Measurements from ENCODE around the gene TMEM178A.

Gene TMEM178A

DNA sequence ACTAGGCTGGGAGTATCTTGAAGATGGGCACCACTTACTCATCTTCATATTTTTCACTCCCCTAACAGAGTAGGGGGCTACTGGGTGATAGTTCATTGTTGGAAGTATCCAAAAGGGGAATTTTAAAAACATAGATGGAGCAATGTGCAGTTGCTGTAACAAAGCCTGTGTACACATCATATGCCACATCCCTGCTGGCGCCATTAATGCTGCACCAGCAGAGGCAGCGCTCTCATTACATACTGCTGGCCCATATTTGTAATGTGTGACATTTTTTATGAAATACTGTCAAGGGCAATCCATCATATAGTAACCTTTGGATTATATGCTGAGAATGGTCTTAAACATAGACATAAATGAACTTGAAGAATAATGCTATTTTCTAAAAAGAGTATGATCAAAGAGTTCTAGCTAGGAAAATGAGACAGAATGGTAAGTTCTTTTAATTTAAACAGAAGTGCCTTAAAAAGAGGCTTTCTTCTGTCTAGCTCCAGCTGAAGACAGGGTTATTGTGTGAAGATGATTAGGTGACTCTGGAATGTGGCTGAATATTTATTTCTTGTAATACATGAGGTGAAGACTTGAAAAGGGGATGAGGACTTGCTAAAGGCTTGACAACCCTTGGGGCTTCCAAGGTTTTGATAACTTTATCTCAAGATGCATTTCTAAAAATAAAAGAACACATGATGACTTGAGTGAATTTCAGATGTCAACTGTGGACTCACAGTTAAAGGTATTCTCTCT, 2.4 kb upstream of the TMEM178A start:
- no peak for DNase-seq
- no peaks in the 10 kb centered on the region for H3K36me3 ChIP-seq (replicated peaks; ENCODE audit: insufficient read depth, low read length)
- no peak overlapping the region for H2AFZ ChIP-seq (ENCODE audit: low read length)
- H3K9me3 ChIP-seq (replicated peaks; ENCODE audit: insufficient read depth, low read length) = no peaks in the 10 kb centered on the region
- no peaks in the 10 kb centered on the region for H3K27me3 ChIP-seq (replicated peaks; ENCODE audit: insufficient read depth, low read length)
- no peak for TF ChIP-seq EZH2phosphoT487 (IDR thresholded peaks at IDR 0.05; ENCODE audit: low read length)
- TF ChIP-seq EZH2 (optimal IDR thresholded peaks at IDR 0.05; ENCODE audit: low read depth, low read length) = no peak
- no peak for TF ChIP-seq CTCF (IDR thresholded peaks at IDR 0.05; ENCODE audit: low read length)
- no peak overlapping the region for H3K4me3 ChIP-seq (ENCODE audit: low read length)
- no peaks in the 10 kb centered on the region for H3K79me2 ChIP-seq (ENCODE audit: low read length)
- H3K27ac ChIP-seq (ENCODE audit: low read length) = no peak overlapping the region
- no peaks in the 10 kb centered on the region for H3K9me2 ChIP-seq (replicated peaks; ENCODE audit: insufficient read depth, low read length)
- no peak overlapping the region for H3K9ac ChIP-seq (ENCODE audit: low read length)
- H3K4me1 ChIP-seq (ENCODE audit: low read length) = no peaks in the 10 kb centered on the region
- H4K20me1 ChIP-seq (ENCODE audit: insufficient read depth, low read length) = no peaks in the 10 kb centered on the region
- H3F3A ChIP-seq (ENCODE audit: insufficient read depth, low read length) = no peaks in the 10 kb centered on the region
- no peak overlapping the region for H3K4me2 ChIP-seq (ENCODE audit: low read depth, low read length)

GRCh38 chr2:39664232-39664887, 1.4 kb upstream of the TMEM178A start:
- H3F3A ChIP-seq (ENCODE audit: insufficient read depth, low read length) = no peaks in the 10 kb centered on the region
- H3K79me2 ChIP-seq (ENCODE audit: low read length) = no peaks in the 10 kb centered on the region
- H3K9me2 ChIP-seq (replicated peaks; ENCODE audit: insufficient read depth, low read length) = no peaks in the 10 kb centered on the region
- H3K4me3 ChIP-seq (ENCODE audit: low read length) = no peak overlapping the region
- no peak overlapping the region for H3K27ac ChIP-seq (ENCODE audit: low read length)
- H3K36me3 ChIP-seq (replicated peaks; ENCODE audit: insufficient read depth, low read length) = no peaks in the 10 kb centered on the region
- H3K4me1 ChIP-seq (ENCODE audit: low read length) = no peaks in the 10 kb centered on the region
- H3K9me3 ChIP-seq (replicated peaks; ENCODE audit: insufficient read depth, low read length) = no peaks in the 10 kb centered on the region
- H3K27me3 ChIP-seq (replicated peaks; ENCODE audit: insufficient read depth, low read length) = no peaks in the 10 kb centered on the region
- no peak overlapping the region for H3K9ac ChIP-seq (ENCODE audit: low read length)
- H3K4me2 ChIP-seq (ENCODE audit: low read depth, low read length) = no peak overlapping the region
- H2AFZ ChIP-seq (ENCODE audit: low read length) = no peak overlapping the region
- TF ChIP-seq EZH2 (optimal IDR thresholded peaks at IDR 0.05; ENCODE audit: low read depth, low read length) (no peak), CTCF (IDR thresholded peaks at IDR 0.05; ENCODE audit: low read length) (no peak), EZH2phosphoT487 (IDR thresholded peaks at IDR 0.05; ENCODE audit: low read length) (no peak)
- no peak for DNase-seq
- H4K20me1 ChIP-seq (ENCODE audit: insufficient read depth, low read length) = no peaks in the 10 kb centered on the region

DNA sequence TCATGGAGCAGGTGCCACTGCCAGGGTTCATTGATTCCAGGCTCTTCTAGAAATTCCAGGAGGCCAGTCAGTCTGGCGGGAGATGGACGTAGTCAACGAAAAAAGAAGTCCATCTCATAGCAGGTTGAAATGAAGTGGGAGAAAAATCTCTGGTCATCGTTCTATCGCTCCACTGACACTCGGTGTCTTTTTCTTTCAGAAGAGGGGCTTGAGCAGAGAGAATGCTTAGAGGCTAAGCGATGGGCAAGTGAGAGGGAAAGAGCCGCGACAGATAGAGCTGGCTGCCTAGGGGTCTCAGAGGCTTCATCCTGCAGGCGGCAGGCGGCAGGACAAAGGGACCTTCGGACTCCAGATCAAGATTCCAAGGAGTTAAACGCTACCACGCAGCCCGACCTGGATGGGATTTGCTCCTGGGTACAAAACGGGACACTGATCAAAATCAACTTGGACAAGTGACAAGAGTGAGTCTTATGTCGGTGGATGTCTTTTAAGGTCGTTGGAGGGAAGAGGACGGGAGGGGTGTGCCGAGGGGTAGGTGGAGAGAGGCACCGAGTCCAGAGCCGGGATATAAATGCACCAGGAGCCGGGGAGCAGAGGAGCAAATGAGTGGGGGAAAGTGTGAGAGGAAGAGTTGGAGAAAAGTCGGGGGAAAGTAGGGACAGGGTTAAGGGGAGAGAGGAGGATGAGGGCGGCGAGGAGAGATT, 677 bp upstream of the TMEM178A start:
- TF ChIP-seq EZH2 (optimal IDR thresholded peaks at IDR 0.05; ENCODE audit: low read depth, low read length) = no peak
- TF ChIP-seq EZH2phosphoT487 (IDR thresholded peaks at IDR 0.05; ENCODE audit: low read length) = no peak
- TF ChIP-seq CTCF (IDR thresholded peaks at IDR 0.05; ENCODE audit: low read length) = no peak
- no peak overlapping the region for H3K27ac ChIP-seq (ENCODE audit: low read length)
- no peaks in the 10 kb centered on the region for H3K36me3 ChIP-seq (replicated peaks; ENCODE audit: insufficient read depth, low read length)
- H3K4me3 ChIP-seq (ENCODE audit: low read length) = no peak overlapping the region
- no peaks in the 10 kb centered on the region for H3F3A ChIP-seq (ENCODE audit: insufficient read depth, low read length)
- no peak overlapping the region for H3K9ac ChIP-seq (ENCODE audit: low read length)
- no peak overlapping the region for H2AFZ ChIP-seq (ENCODE audit: low read length)
- DNase-seq = no peak
- no peaks in the 10 kb centered on the region for H3K4me1 ChIP-seq (ENCODE audit: low read length)
- no peak overlapping the region for H3K4me2 ChIP-seq (ENCODE audit: low read depth, low read length)
- H3K9me2 ChIP-seq (replicated peaks; ENCODE audit: insufficient read depth, low read length) = no peaks in the 10 kb centered on the region
- H3K27me3 ChIP-seq (replicated peaks; ENCODE audit: insufficient read depth, low read length) = no peaks in the 10 kb centered on the region
- H3K9me3 ChIP-seq (replicated peaks; ENCODE audit: insufficient read depth, low read length) = no peaks in the 10 kb centered on the region
- no peaks in the 10 kb centered on the region for H3K79me2 ChIP-seq (ENCODE audit: low read length)
- H4K20me1 ChIP-seq (ENCODE audit: insufficient read depth, low read length) = no peaks in the 10 kb centered on the region
